ENCODE results near the gene GSTO1.

Gene GSTO1

GRCh38 chr10:104277785-104278184 is 23.1 kb downstream of the GSTO1 start:
- DNase-seq, result peak; percentile 75

- DNase-seq, result no peak
These were observed 25.0 kb downstream of the GSTO1 start for GRCh38 chr10:104279550-104280259.

- no peak for DNase-seq
These were observed 27.0 kb downstream of the GSTO1 start for GRCh38 chr10:104281694-104282093.

GRCh38 chr10:104284846-104285245 is 30.2 kb downstream of the GSTO1 start:
- DNase-seq, result no peak

GRCh38 chr10:104286939-104287338 is 32.2 kb downstream of the GSTO1 start:
- DNase-seq, result no peak

GRCh38 chr10:104288355-104288754 is 33.7 kb downstream of the GSTO1 start:
- DNase-seq, result no peak

GRCh38 chr10:104291439-104291951 is 36.8 kb downstream of the GSTO1 start:
- DNase-seq, result peak; percentile 94

- no peak for DNase-seq
These were observed 38.3 kb downstream of the GSTO1 start for GRCh38 chr10:104293011-104293410.

- DNase-seq, result no peak
These were observed 39.2 kb downstream of the GSTO1 start for GRCh38 chr10:104293781-104294321.

- no peak for DNase-seq
These were observed 42.2 kb downstream of the GSTO1 start for GRCh38 chr10:104296687-104297436.

- no peak for DNase-seq
These were observed 43.3 kb downstream of the GSTO1 start for GRCh38 chr10:104297697-104298660.

GRCh38 chr10:104299031-104299904 is 44.6 kb downstream of the GSTO1 start:
- no peak for DNase-seq

- no peak for DNase-seq
These were observed 45.5 kb downstream of the GSTO1 start for GRCh38 chr10:104300002-104300735.

- DNase-seq, result peak; percentile 94
These were observed 46.1 kb downstream of the GSTO1 start for GRCh38 chr10:104300736-104301292.

GRCh38 chr10:104301907-104302690 is 47.4 kb downstream of the GSTO1 start:
- DNase-seq, result no peak

- DNase-seq, result no peak
These were observed 49.1 kb downstream of the GSTO1 start for GRCh38 chr10:104303594-104304355.

- no peak for DNase-seq
These were observed 49.7 kb downstream of the GSTO1 start for GRCh38 chr10:104304356-104304745.

- no peak for DNase-seq
These were observed 50.2 kb downstream of the GSTO1 start for GRCh38 chr10:104304927-104305326.

- DNase-seq, result no peak
These were observed 52.2 kb downstream of the GSTO1 start for GRCh38 chr10:104306897-104307296.
